LHCN-M2 (cell line): ENCODE data around the gene SAE1. TPM values are rescaled to one million over a fixed set of nuclear protein-coding genes. Genes with fewer than 3 reads are reported as not detected.
A peak's percentile ranks its signal among the peaks of the same experiment; 100 is the strongest.

ENCODE experiments used
- DNase-seq: peaks from one replicate; pipeline ENCODE4 v3.0.0-alpha.2; 2012; ENCODE audit warnings: low read depth
- total RNA-seq: library from RNA; depleted of rRNA; stranded (reverse); fragments of >200 nt; gene quantifications from 2 replicates; pipeline ENCODE4 v1.2.3, GENCODE V29; 2014

Gene SAE1
- total RNA-seq, 1 experiment from 2014 or later: 269 TPM

DNA sequence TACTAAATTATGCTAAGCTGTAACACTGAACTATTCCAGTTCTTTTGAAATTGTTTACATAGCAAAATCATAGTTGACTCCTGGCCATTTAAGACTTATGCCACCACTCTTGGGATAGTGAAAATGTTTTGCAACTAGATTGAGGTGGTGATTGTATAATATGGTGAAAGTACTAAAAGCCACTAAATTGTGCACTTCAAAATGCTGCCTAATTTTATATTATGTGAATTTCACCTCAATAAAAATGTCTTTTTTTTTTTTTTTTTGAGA lies 5.0 kb upstream of the SAE1 start:
- no peak for DNase-seq

DNA sequence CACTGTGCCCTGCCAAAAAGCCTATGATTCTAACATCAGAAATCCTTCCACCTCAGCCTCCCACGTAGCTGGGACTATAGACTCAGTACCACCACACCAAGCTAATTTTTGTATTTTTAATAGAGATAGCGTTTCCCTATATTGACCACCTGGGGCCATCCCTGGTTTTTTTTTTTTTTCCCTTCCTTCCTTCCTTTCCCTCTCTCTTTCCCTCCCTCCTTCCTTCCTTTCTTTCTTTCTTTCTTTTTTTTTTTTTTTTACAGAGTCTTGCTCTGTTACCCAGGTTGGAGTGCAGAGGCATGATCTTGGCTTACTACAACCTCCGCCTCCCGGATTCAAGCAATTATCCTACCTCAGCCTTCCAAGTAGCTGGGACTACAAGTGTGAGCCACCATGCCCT lies 1.1 kb upstream of the SAE1 start:
- DNase-seq: no peak

DNA sequence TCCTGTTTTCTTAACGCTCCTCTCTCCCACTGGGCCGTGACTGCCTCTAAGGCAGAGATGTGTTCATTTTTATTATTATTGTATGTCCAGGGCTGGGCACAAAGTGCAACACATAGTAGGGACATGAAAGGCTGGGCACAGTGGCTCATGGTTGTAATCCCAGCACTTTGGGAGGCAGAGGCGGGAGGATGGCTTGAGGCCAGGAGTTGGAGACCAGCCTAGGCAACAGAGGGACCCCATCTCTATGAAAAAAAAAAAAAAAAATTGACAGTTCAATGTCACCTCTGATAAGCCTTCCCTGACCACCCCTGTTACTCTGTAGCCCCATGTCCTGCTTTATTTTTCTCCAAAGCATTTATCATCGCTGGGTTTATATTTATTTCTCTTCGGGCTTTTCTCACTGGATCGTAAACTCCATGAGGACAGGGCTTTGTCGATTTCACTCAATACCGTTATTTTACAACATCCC lies 481 bp upstream of the SAE1 start:
- no peak for DNase-seq

DNA sequence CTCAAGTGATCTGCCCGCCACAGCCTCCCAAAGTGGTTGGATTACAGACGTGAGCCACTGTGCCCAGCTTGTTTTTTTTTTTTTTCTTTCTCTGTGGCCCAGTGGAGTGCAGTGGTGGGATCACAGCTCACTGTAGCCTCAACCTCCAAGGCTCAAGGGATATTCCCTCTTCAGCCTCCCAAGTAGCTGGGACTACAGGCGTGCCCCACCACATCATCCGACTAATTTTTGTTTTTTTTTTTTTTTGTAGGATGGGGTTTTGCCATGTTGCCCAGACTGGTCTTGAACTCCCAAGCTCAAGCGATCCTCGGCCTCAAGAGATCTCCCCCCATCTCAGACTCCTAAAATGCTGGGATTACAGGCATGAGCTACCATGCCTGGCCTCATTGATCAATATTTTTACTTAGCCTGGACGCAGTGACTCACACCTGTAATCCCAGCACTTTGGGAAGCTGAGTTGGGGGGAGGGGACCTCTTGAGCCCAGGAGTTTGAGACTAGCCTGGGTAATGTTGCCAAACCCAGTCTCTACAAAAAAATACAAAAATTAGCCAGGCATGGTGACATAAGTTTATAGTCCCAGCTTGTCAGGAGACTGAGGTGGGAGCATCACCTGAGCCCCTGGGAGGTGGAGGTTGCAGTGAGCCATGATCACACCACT lies 1.7 kb downstream of the SAE1 start:
- no peak for DNase-seq

DNA sequence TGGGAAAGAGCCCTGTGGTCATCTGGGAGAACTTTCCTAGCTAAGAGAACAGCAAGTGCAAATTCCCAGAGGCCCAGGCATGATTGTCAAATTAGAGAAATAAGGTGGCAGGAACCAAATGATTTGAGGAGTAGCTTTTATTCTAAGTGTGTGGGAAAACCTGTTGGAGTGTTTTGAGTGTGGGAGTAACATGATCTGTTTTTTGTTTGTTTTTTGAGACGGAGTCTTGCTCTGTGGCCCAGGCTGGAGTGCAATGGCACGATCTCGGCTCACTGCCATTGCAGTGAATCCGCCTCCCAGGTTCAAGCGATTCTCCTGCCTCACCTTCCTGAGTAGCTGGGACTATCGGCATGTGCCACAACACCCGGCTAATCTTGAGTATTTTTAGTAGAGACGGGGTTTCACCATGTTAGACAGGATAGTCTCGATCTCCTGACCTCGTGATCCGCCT lies 2.4 kb downstream of the SAE1 start:
- DNase-seq: no peak

DNA sequence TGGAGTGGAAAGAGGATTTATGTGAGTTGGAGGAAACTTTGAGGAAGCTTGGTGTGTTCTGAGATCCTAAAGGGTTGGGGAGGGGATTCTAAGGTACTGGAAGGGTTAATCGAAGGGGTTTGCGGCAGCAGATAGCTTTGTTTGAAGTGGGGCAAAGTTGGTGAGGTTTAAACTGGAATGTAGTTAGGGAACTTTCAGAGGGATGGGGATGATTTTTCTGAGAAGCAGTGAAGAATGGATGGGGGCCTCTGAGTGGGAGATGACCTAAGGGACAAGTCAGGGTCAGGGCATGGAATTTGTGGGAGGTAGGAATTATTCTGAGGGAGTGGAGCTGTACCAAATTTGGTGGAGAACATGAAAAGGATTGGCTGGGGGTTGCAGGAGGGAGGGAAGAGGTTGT lies 3.9 kb downstream of the SAE1 start:
- DNase-seq: no peak

DNA sequence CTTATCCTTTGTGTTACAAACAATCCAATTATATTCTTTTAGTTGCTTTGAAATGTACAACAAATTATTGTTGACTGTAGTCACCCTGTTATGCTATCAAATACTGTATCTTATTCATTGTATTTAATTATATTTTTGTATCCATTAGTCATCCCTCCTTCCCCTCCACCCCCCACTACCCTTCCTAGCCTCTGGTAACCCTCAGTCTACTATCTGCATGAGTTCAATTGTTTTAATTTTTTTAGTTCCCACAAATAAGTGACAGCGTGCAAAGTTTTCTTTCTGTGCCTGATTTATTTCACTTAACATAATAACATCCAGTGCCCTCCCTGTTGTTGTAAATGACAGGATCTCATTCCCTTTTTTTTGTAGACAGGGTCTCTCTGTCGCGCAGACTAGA lies 4.5 kb downstream of the SAE1 start:
- DNase-seq: peak; percentile 20

DNA sequence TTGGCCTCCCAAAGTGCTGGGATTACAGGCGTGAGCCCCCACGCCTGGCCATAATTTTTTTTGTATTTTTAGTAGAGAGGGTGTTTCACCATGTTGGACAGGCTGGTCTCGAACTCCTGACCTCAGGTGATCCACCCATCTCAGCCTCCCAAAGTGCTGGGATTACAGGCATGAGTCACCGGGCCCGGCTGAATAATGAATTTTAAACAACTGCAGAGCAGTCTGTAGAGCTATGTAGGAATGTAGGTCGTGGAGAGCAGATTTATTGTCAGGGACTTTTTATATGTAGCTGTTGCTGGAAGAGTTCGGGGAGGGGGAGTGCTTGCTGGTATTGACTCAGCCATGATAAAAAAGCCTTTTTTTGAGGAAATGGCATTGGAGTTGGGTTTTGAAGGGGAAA lies 10.6 kb downstream of the SAE1 start:
- peak; percentile 67 for DNase-seq

DNA sequence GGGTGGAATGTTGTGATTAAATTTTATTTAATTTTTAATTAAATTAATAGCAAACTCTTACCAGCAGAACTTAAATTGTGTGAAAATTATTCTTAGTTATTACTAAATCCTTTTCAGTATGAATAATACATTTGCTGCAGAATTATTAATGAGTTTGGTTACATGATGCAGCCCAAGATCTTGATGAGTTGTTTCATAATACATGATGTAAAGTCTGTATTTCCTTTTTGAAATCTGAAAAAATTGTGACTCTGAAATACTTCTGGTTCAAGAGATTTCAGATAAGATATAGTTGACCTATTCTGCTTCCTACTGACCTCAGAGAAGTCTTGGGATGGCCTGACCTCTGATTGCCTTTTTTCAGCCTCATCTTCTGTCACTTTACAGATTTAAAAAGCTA lies 11.1 kb downstream of the SAE1 start:
- DNase-seq: no peak

DNA sequence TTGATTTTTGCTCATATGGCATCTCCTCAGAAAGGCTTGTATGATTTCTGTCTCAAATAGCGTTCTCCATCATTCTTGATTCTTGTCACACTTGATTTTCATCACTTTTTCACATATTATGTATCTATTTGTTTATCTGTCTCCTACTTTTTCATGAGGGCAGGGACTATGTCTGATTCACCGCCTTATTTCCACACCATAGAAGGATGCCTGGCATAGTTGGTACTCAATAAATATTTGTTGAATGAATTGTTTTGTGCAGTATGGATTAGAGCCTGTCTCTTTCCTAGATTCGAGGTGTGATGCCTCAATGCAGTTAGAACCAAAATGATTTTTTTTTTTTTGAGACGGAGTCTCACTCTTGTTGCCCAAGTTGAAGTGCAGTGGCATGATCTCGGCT lies 12.1 kb downstream of the SAE1 start:
- DNase-seq: peak; percentile 31

DNA sequence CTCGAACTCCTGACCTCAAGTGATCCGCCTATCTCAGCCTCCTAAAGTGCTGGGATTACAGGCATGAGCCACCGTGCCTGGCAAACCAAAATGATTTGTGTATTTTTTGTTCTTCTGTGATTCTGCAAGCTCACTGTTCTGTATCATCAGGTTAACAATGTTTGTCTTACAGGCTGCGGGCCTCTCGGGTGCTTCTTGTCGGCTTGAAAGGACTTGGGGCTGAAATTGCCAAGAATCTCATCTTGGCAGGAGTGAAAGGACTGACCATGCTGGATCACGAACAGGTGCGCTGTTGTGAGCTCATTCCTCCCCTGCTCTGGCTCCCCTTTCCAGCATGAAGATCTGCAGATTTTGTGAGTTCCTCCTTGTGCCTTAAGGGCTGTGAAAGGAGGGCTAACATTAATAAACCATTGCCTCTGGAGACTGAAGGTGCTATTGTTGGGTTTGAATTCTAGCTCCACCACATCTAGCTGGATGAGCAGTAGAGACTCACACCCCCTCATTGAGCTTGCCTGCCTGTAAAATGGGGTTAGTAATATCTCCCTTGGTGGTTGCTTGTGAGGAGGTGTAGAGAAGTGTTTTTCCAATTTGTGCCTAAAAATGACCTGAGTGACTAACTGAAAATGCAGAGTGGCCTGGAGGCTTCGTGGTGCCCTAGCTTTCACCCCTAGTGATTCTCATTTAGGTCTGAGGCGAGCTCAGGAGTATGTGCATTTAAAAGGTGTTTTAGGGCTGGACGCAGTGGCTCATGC lies 12.9 kb downstream of the SAE1 start:
- no peak for DNase-seq

DNA sequence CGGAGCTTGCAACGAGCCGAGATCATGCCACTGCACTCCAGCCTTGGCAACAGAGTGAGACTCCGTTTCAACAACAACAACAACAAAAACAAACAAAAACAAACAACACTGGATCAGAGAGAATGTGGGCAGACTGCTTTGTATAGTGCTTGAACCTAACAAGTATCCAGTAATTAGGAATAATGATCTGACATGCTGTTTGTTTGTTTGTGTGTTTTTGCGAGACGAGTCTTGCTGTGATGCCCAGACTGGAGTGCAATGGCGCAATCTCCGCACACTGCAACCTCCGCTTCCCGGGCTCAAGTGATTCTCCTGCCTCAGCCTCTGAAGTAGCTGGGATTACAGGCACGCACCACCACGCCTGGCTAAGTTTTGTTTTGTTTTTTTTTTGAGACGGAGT lies 14.0 kb downstream of the SAE1 start:
- DNase-seq: no peak

DNA sequence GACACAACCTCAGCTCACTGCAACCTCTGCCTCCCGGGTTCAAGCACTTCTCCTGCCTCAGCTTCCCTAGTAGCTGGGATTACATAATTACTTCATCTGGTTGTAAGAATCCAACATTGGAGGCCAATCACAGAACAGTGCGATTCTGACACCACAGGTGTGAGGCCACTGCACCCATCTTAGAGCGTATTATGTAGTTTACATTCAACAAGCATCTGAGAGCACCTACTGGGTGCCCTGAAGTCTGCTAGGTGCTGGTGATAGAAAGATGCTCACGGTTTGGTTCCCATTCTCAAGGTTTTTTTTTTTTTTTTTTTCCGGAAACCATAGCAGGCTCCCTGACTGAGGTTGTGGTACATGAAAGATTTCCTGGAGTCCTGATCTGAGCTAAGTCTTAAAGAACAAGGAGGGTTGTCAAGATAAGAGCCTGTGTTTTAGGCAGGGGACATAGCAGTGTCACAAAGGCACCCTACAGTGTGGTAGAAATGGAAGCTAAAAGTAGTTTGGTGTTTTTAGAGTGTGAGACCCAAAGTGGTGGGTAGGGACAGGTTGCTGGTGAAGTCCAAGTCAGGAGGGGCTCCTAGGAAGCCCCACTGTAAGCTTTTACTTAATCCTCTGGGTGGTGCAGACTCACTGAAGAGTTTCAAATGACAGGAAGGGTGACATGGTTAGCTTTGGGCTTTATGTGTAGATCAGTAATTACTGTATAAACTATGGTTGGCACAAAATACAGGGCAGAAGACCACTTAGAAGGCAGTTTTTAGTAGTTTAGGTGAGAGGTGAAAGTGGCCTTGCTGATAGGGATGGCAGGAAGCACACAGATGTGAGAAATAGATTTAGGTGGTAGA lies 15.2 kb downstream of the SAE1 start:
- no peak for DNase-seq

DNA sequence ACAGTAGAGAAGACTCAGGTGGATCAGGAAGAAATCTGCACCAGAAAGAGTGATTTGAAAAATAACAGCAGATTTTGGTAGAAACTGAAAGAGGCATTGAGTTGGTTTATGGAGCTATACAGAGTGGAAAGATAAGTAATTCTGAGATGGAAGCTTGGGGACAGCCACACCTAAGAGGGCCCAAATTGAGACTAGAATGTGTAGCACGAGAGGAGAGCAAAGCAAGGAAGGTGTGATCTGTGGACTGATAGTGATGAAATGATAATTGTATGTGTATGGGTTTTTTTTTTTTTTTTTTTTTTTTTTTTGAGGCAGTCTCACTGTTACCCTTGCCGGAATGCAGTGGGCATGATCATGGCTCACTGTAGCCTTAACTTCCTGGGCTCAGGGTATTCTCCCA lies 16.3 kb downstream of the SAE1 start:
- no peak for DNase-seq

DNA sequence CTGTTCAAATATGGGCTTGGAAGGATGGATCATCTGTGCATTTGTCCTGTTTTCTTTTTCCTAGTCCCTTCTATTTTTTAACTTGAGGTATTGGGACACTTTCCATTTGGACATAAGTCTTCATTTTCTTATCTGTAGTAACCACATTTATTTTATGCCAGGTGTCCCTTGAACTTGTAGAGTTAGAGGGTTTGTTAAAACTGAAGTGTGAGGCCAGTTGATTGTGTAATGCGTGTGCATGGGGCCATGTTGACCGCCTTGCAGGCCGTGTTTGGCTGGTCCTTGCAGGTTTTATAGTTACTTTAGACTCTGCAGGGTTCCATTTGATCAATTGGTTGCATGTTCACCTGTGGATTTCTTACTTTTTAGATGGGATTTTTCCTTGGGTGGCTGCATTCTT lies 21.0 kb downstream of the SAE1 start:
- no peak for DNase-seq

DNA sequence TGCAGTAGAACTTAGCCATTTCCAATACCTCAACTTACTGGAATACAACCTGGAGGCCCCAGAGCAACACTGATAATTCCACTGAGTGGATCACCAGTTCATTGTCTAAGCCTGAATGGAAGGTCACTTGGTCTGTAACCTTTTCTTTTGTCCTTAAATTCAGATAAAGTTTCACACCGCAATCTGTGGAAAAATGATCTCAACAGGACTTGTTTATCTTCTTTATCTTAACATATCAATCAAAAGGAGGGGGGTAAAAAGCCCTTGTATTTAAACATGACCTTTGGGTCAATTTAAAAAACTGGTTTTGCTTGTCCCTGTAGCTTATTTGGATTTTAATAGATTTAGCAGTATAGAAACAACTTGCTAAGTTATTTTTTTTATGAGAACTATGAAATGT lies 21.6 kb downstream of the SAE1 start:
- no peak for DNase-seq

DNA sequence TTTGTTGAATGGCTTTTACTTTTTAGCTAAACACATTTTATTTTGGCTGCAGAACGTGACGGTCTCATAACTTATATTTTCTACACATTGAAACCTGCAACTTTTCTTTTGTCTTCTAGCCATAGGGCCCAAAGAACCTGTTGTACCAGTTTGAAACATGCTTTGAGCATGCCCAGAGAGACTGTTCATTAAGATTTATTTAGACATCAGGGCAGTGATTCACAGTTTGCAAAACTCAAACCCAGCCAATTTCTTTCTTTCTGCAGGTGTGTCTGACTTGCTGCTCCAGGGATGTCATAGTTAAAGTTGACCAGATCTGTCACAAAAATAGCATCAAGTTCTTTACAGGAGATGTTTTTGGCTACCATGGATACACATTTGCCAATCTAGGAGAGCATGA lies 22.0 kb downstream of the SAE1 start:
- no peak for DNase-seq

DNA sequence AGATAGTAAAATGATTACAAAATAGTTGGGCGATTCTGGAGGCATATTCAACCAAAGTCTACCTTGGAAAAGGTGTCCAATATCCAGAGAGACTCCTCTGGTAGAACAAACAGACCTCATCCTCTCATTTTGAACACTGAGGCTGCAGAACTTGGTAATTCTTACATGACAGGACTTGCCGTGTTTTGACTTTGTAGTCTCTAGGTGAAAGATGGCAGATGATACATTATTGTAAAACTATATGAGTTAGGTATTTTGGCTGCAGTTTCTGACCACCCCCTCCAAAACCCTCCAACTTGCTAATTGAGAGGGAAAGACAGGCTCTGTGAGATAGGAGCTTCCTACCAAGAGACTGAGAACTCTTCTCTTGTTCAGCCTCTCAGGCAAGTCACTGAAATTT lies 22.6 kb downstream of the SAE1 start:
- no peak for DNase-seq

DNA sequence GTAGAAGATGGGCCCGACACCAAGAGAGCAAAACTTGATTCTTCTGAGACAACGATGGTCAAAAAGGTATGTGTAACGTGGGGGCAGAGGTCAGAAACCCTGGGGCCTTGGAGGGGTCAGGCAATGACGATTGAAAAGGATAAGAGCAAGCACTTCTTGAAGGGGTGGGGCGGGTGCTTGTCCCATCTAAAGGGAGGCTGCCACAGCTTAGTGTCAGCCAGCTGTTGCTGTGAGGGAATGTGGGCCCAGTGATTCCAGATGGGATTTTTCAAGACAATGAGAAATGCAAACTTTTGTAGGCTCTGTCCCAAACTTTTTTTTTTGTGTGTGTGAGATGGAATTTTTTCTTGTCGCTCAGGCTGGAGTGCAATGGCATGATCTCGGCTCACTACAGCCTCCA lies 24.5 kb downstream of the SAE1 start:
- peak; percentile 21 for DNase-seq

DNA sequence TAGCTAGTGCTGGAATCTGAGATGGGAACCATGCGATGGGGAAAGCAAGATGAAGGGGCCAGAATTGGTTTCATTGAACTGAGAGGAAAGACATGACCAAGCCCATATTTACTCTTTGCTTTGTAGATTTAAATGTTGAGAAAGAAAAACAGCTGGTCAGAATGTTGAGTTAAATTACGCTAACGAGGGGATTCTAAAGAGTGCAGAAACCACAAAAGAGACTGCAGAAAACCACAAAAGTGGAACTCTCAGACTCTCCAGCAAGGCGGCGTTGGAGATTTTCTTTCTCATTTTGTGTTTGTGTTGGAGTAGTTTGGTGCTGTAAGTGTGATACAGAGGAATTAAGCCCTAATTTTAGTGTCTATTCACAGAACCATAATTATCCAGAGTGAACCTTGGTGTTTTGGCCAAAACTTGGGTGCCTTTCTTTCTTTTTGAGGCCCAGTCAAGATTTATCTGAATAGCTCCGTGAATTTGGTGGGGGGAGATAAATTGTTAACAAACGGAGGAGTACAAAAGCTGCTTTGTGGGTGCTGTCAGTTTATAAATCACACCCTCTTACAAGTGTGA lies 26.3 kb downstream of the SAE1 start:
- DNase-seq: peak; percentile 85

DNA sequence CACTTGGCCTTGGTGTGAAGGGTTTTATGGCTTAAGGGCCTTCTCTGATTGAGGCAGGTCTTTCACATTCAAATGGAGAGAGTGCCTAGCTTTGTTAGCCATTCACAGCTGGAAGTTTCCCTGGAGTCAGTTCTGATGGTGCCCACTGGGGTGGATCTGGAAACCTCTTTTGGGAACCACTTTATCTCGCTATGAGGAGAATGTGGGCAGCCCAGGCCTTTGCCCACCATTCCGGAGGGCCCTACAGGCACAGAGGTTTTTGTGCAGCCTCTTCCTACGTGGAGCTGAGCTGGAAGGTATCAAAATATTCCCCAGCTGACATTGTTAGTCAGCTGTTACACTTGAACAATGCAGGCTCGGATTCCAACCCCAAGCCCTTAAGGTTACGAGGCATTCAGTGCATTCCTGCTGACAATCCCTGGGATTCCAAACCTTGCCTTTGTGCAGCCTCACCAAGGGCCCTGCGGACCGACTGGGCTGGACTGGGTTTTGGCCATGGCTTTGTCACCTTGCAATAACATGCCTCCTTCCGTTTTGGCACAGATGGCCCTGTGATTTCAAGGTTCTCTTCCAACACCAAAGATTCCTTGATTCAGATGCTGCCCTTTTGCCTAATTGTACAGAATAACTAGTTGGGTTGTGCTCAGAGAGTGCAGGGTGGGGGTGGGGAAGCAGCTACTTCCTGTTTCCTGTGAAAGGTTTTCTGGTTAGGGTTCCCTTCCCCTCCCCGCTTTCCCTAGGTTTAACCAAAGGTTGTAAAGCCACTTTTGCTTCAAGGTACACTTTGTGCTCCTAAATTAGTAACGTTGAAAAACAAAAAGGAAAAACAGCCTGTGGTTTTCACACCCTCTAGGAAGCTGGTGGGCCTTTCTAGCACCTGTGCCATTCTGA lies 27.0 kb downstream of the SAE1 start:
- peak; percentile 93 for DNase-seq
